Measurements from ENCODE around the gene SLC7A1. TPM values are rescaled to one million over a fixed set of nuclear protein-coding genes. Genes with fewer than 3 reads are reported as not detected.

The SLC7A1 gene
- total and polyA plus RNA-seq, 4 donors: 0.90 to 22.6 (median 1.4) TPM

DNA sequence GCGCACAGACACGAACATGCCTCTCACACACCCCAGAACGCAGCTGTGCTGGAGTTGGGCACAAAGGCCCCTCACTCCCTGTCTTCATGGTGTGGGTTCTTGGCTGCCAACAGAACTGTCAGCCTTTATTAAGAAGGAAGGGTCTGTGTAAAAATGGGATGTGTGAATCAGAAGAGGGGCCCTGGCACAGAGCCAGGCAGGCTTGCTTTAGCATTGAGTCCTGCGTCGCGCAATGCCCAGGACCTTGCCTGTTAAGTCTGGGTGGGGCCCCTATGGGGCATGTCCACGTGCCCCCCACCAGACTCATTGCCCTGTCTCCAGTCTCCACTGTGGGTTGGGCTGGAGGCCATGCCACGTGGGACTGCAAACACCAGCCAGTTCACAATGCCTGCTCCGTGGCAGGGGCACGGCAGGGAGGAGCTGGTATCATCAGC is 84.8 kb downstream of the SLC7A1 start:
- Histone ChIP-seq H3K36me3 (ENCODE audit: control insufficient read depth in 4 of 4, insufficient read depth in 3 of 4, low read depth in 1 of 4, low read length in 3 of 4) (no peaks in the 10 kb centered on the region), H3K4me3 (ENCODE audit: low read depth in 1 of 3, low read length in 3 of 3) (no peak overlapping the region), H3K9ac (ENCODE audit: low read depth in 1 of 2, low read length in 2 of 2) (no peak overlapping the region), H3K4me1 (ENCODE audit: control insufficient read depth in 4 of 4, insufficient read depth in 4 of 4, low read length in 3 of 4) (no peaks in the 10 kb centered on the region), H3K9me3 (ENCODE audit: control insufficient read depth in 4 of 4, low read length in 3 of 4) (no peaks in the 10 kb centered on the region), H3K27me3 (ENCODE audit: control insufficient read depth in 4 of 4, insufficient read depth in 4 of 4, low read length in 3 of 4) (no peaks in the 10 kb centered on the region), H3K27ac (ENCODE audit: low read depth in 1 of 2, low read length in 2 of 2) (no peak overlapping the region)
- TF ChIP-seq JUND (IDR thresholded peaks at IDR 0.05) (no peak), FOXA2 (IDR thresholded peaks at IDR 0.05) (no peak), GABPA (IDR thresholded peaks at IDR 0.05 in 1 of 2, conservative IDR thresholded peaks at IDR 0.05 in 1 of 2) (no peak), EGR1 (IDR thresholded peaks at IDR 0.05; ENCODE audit: low read depth in 2 of 2) (no peak), NR2F2 (IDR thresholded peaks at IDR 0.05) (no peak), TAF1 (conservative IDR thresholded peaks at IDR 0.05) (no peak), HNF4G (IDR thresholded peaks at IDR 0.05) (no peak), RAD21 (IDR thresholded peaks at IDR 0.05) (no peak), YY1 (IDR thresholded peaks at IDR 0.05) (no peak), FOXA1 (IDR thresholded peaks at IDR 0.05) (no peak), SP1 (IDR thresholded peaks at IDR 0.05) (no peak)
- TF ChIP-seq, protein P1, sequence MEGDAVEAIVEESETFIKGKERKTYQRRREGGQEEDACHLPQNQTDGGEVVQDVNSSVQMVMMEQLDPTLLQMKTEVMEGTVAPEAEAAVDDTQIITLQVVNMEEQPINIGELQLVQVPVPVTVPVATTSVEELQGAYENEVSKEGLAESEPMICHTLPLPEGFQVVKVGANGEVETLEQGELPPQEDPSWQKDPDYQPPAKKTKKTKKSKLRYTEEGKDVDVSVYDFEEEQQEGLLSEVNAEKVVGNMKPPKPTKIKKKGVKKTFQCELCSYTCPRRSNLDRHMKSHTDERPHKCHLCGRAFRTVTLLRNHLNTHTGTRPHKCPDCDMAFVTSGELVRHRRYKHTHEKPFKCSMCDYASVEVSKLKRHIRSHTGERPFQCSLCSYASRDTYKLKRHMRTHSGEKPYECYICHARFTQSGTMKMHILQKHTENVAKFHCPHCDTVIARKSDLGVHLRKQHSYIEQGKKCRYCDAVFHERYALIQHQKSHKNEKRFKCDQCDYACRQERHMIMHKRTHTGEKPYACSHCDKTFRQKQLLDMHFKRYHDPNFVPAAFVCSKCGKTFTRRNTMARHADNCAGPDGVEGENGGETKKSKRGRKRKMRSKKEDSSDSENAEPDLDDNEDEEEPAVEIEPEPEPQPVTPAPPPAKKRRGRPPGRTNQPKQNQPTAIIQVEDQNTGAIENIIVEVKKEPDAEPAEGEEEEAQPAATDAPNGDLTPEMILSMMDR (IDR thresholded peaks at IDR 0.05; ENCODE audit: low read depth, low read length, missing input control): no peak
- TF ChIP-seq, protein P2, sequence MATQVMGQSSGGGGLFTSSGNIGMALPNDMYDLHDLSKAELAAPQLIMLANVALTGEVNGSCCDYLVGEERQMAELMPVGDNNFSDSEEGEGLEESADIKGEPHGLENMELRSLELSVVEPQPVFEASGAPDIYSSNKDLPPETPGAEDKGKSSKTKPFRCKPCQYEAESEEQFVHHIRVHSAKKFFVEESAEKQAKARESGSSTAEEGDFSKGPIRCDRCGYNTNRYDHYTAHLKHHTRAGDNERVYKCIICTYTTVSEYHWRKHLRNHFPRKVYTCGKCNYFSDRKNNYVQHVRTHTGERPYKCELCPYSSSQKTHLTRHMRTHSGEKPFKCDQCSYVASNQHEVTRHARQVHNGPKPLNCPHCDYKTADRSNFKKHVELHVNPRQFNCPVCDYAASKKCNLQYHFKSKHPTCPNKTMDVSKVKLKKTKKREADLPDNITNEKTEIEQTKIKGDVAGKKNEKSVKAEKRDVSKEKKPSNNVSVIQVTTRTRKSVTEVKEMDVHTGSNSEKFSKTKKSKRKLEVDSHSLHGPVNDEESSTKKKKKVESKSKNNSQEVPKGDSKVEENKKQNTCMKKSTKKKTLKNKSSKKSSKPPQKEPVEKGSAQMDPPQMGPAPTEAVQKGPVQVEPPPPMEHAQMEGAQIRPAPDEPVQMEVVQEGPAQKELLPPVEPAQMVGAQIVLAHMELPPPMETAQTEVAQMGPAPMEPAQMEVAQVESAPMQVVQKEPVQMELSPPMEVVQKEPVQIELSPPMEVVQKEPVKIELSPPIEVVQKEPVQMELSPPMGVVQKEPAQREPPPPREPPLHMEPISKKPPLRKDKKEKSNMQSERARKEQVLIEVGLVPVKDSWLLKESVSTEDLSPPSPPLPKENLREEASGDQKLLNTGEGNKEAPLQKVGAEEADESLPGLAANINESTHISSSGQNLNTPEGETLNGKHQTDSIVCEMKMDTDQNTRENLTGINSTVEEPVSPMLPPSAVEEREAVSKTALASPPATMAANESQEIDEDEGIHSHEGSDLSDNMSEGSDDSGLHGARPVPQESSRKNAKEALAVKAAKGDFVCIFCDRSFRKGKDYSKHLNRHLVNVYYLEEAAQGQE (IDR thresholded peaks at IDR 0.05): no peak
- TF ChIP-seq, protein P3, sequence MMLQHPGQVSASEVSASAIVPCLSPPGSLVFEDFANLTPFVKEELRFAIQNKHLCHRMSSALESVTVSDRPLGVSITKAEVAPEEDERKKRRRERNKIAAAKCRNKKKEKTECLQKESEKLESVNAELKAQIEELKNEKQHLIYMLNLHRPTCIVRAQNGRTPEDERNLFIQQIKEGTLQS (IDR thresholded peaks at IDR 0.05): no peak
- TF ChIP-seq, protein P4, sequence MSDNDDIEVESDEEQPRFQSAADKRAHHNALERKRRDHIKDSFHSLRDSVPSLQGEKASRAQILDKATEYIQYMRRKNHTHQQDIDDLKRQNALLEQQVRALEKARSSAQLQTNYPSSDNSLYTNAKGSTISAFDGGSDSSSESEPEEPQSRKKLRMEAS (IDR thresholded peaks at IDR 0.05): no peak
- 92% methylated on average over 10 of the region's 10 CpGs for WGBS
- DNase-seq (ENCODE audit: low spot score): no peak

DNA sequence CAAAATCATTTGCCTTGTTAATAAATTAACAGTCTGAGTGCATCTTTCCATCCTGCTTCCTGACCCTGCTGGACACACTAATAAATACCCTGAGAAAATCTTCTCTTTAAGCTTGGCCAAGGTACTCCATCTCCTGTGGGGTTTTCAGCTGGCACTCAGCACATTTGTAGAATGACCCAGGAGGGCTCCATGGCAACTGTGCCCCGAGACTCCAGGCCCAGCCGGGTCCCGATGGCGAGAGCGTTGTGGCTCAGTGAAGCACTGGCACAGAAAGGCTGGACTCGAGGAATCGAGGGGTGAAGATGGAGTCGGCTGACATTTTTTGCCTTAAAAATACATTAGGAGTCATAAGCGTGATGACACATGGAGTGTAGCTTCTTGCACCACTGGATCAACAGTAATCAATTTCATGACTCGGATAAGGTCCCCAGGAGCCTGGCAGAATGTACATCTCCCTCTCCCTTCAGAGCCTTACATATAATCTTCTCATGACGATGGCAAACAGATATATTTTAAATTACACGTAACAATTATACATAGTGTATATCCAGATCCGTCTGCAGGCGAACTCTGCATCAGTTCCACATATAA is 85.4 kb downstream of the SLC7A1 start:
- WGBS: 96% methylated on average over 14 of the region's 14 CpGs
- Histone ChIP-seq H3K36me3 (ENCODE audit: control insufficient read depth in 4 of 4, insufficient read depth in 3 of 4, low read depth in 1 of 4, low read length in 3 of 4) (no peaks in the 10 kb centered on the region), H3K27ac (ENCODE audit: low read depth in 1 of 2, low read length in 2 of 2) (no peak overlapping the region), H3K9me3 (ENCODE audit: control insufficient read depth in 4 of 4, low read length in 3 of 4) (no peaks in the 10 kb centered on the region), H3K4me1 (ENCODE audit: control insufficient read depth in 4 of 4, insufficient read depth in 4 of 4, low read length in 3 of 4) (no peaks in the 10 kb centered on the region), H3K4me3 (ENCODE audit: low read depth in 1 of 3, low read length in 3 of 3) (no peak overlapping the region), H3K9ac (ENCODE audit: low read depth in 1 of 2, low read length in 2 of 2) (no peak overlapping the region), H3K27me3 (ENCODE audit: control insufficient read depth in 4 of 4, insufficient read depth in 4 of 4, low read length in 3 of 4) (no peaks in the 10 kb centered on the region)
- no peak for TF ChIP-seq EGR1 (IDR thresholded peaks at IDR 0.05; ENCODE audit: low read depth in 2 of 2)
- no peak for TF ChIP-seq GABPA (IDR thresholded peaks at IDR 0.05 in 1 of 2, conservative IDR thresholded peaks at IDR 0.05 in 1 of 2)
- TF ChIP-seq, protein P5, sequence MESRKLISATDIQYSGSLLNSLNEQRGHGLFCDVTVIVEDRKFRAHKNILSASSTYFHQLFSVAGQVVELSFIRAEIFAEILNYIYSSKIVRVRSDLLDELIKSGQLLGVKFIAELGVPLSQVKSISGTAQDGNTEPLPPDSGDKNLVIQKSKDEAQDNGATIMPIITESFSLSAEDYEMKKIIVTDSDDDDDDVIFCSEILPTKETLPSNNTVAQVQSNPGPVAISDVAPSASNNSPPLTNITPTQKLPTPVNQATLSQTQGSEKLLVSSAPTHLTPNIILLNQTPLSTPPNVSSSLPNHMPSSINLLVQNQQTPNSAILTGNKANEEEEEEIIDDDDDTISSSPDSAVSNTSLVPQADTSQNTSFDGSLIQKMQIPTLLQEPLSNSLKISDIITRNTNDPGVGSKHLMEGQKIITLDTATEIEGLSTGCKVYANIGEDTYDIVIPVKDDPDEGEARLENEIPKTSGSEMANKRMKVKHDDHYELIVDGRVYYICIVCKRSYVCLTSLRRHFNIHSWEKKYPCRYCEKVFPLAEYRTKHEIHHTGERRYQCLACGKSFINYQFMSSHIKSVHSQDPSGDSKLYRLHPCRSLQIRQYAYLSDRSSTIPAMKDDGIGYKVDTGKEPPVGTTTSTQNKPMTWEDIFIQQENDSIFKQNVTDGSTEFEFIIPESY (IDR thresholded peaks at IDR 0.05): no peak
- DNase-seq (ENCODE audit: low spot score): no peak
